Thyroid gland (tissue), 4 donors: Measurements from ENCODE around the gene BTBD9. TPM values are rescaled to one million over a fixed set of nuclear protein-coding genes. Genes with fewer than 3 reads are reported as not detected.

Experiments
- DNase-seq, 2 donors: peaks; one replicate each; pipeline ENCODE4 v3.0.0-alpha.2; 2019
- H3K27ac ChIP-seq, 3 donors: fragments of 200-600 bp; sonication (generic); 1 replicate in 2 of 3; 2 replicates in 1 of 3; pipeline ENCODE4 v1.5.1; 2016 to 2019; ENCODE audit warnings: mild to moderate bottlenecking in 1 of 3, moderate library complexity in 1 of 3
- H3K27me3 ChIP-seq: fragments of 200-600 bp; sonication (generic); one replicate; pipeline ENCODE4 v1.5.1; 2019
- H3K36me3 ChIP-seq, 2 donors: fragments of 200-600 bp; sonication (generic); one replicate each; pipeline ENCODE4 v1.5.1; 2016 to 2019
- H3K4me1 ChIP-seq, 2 donors: fragments of 200-600 bp; sonication (generic); one replicate each; pipeline ENCODE4 v1.5.1; 2017 to 2019
- H3K4me3 ChIP-seq, 3 donors: fragments of 200-600 bp; sonication (generic); replicated peaks in 1 of 3; 1 replicate in 2 of 3; 2 replicates in 1 of 3; pipeline ENCODE4 v1.5.1; 2016; ENCODE audit warnings: mild to moderate bottlenecking in 1 of 3
- H3K9me3 ChIP-seq: fragments of 200-600 bp; sonication (generic); one replicate; pipeline ENCODE4 v1.5.1; 2017
- POLR2A ChIP-seq, 2 donors: fragments of 450-650 bp; IDR thresholded peaks; one replicate each; pipeline ENCODE4 v1.6.1; 2017; ENCODE audit warnings: antibody characterized with exemption in 2 of 2, mild to moderate bottlenecking in 2 of 2, moderate library complexity in 1 of 2
- WGBS, 2 donors: methylation state at CpG; one replicate each; pipeline ENCODE4 v1.1.5; 2017; 5-methylcytosine and 5-hydroxymethylcytosine counted together
- intact Hi-C: fragments of 100-400 bp; cut with DNase I; formaldehyde crosslinking; loops from one replicate; pipeline ENCODE4 v1.15.1; 2023
- total RNA-seq, 4 donors: library from RNA; depleted of rRNA; stranded (reverse); fragments of >200 nt; gene quantifications; one replicate each; pipeline ENCODE4 v1.2.3, GENCODE V29; 2016
- TF ChIP-seq, protein P1 (sequence below), 6 experiments: fragments of 200-600 bp in 3 of 6; fragments of 450-650 bp in 3 of 6; sonication (generic) in 3 of 6; IDR thresholded peaks; one replicate each; pipeline ENCODE4 v1.5.1; 2016 to 2019; ENCODE audit warnings: antibody characterized with exemption in 6 of 6, mild to moderate bottlenecking in 2 of 6, inconsistent platforms in 1 of 6, moderate library complexity in 1 of 6

BTBD9 gene
- total RNA-seq, 4 donors from 2014 or later: 17.3 to 32.0 (median 27.4) TPM

DNA sequence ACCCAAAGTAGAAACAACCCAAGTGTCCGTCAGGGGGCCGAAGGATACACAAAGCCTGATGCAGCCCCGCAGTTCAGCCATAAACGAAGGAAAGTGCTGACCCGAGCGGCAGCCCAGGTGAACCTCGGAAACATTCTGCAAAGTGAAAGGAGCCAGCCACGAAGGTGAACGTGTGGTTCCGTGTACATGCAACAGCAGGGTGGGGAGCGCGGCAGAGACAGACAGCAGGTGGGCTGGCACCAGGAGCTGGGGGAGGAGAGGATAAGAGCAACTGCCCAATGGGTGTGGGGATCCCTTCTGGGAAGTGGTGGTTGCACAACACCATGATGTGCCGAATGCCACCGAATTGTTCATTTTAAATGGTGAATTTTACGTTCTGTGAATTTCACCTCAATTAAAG is 478.4 kb downstream of the BTBD9 start:
- DNase-seq: no peak
- H3K4me3 ChIP-seq: no peak overlapping the region
- no peak overlapping the region for H3K27ac ChIP-seq
- no peaks in the 10 kb centered on the region for H3K27me3 ChIP-seq
- H3K4me1 ChIP-seq: no peaks in the 10 kb centered on the region
- H3K9me3 ChIP-seq: no peaks in the 10 kb centered on the region
- no peaks in the 10 kb centered on the region for H3K36me3 ChIP-seq
- 97 to 98% methylated on average over 15 of the region's 15 CpGs for WGBS, 2 donors
- intact Hi-C loops: no loop called here
- TF ChIP-seq, protein P1, sequence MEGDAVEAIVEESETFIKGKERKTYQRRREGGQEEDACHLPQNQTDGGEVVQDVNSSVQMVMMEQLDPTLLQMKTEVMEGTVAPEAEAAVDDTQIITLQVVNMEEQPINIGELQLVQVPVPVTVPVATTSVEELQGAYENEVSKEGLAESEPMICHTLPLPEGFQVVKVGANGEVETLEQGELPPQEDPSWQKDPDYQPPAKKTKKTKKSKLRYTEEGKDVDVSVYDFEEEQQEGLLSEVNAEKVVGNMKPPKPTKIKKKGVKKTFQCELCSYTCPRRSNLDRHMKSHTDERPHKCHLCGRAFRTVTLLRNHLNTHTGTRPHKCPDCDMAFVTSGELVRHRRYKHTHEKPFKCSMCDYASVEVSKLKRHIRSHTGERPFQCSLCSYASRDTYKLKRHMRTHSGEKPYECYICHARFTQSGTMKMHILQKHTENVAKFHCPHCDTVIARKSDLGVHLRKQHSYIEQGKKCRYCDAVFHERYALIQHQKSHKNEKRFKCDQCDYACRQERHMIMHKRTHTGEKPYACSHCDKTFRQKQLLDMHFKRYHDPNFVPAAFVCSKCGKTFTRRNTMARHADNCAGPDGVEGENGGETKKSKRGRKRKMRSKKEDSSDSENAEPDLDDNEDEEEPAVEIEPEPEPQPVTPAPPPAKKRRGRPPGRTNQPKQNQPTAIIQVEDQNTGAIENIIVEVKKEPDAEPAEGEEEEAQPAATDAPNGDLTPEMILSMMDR (IDR thresholded peaks at IDR 0.05): no peak
- no peak for TF ChIP-seq POLR2A (IDR thresholded peaks at IDR 0.05)

- TF ChIP-seq, protein P1 (IDR thresholded peaks at IDR 0.05): no peak
- no peak for TF ChIP-seq POLR2A (IDR thresholded peaks at IDR 0.05)
- H3K9me3 ChIP-seq: no peaks in the 10 kb centered on the region
- no peaks in the 10 kb centered on the region for H3K36me3 ChIP-seq
- DNase-seq: no peak
- H3K27ac ChIP-seq: no peak overlapping the region
- H3K4me3 ChIP-seq: no peak overlapping the region
- WGBS, 2 donors: 98% methylated on average over 25 of the region's 25 CpGs
- no peaks in the 10 kb centered on the region for H3K27me3 ChIP-seq
- intact Hi-C loops: no loop called here
- no peaks in the 10 kb centered on the region for H3K4me1 ChIP-seq
These were observed 478.9 kb downstream of the BTBD9 start for GRCh38 chr6:38160831-38161230.

- Histone ChIP-seq H3K9me3 (no peaks in the 10 kb centered on the region), H3K4me3 (no peak overlapping the region), H3K27ac (no peak overlapping the region), H3K27me3 (no peaks in the 10 kb centered on the region), H3K4me1 (no peaks in the 10 kb centered on the region), H3K36me3 (no peaks in the 10 kb centered on the region)
- WGBS, 2 donors: 92 to 94% methylated on average over 8 of the region's 8 CpGs
- TF ChIP-seq, protein P1 (IDR thresholded peaks at IDR 0.05): no peak
- no peak for TF ChIP-seq POLR2A (IDR thresholded peaks at IDR 0.05)
- intact Hi-C loops: no loop called here
- no peak for DNase-seq
These were observed 480.1 kb downstream of the BTBD9 start for GRCh38 chr6:38159596-38159995.

- Histone ChIP-seq H3K4me3 (no peak overlapping the region), H3K27ac (no peak overlapping the region), H3K27me3 (no peaks in the 10 kb centered on the region), H3K36me3 (no peaks in the 10 kb centered on the region), H3K9me3 (no peaks in the 10 kb centered on the region), H3K4me1 (no peaks in the 10 kb centered on the region)
- intact Hi-C loops: no loop called here
- no peak for DNase-seq
- TF ChIP-seq, protein P1 (IDR thresholded peaks at IDR 0.05): no peak
- TF ChIP-seq POLR2A (IDR thresholded peaks at IDR 0.05): no peak
- 94 to 95% methylated on average over 14 of the region's 14 CpGs for WGBS, 2 donors
These were observed 480.9 kb downstream of the BTBD9 start for GRCh38 chr6:38158762-38159350.

DNA sequence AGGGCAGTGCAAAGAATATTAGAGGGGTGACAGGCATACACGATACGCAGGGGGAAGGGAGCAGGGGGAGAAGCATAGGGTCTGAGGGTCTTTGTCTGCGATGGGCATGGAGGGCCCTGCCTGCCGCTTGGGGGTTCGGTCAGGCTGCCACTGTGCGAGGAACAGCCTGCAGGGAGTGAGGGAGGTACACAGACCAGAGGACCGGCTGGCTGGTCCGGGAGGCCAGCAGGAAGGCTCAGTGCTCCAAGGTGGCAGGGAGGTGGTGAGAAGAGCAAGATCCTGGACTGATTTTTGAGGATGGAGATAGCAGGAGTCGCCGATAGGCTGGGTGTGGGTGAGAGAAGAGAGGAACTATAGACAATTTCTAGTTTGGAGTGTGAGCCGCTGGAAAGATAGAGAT is 481.8 kb downstream of the BTBD9 start:
- Histone ChIP-seq H3K4me3 (no peak overlapping the region), H3K36me3 (peaks cover 0 to 4% of the 10 kb centered on the region in 2 donors), H3K4me1 (no peaks in the 10 kb centered on the region), H3K27me3 (no peaks in the 10 kb centered on the region), H3K9me3 (no peaks in the 10 kb centered on the region), H3K27ac (no peak overlapping the region)
- intact Hi-C loops: no loop called here
- no peak for TF ChIP-seq POLR2A (IDR thresholded peaks at IDR 0.05)
- TF ChIP-seq, protein P1 (IDR thresholded peaks at IDR 0.05): no peak
- no peak for DNase-seq
- 89 to 90% methylated on average over 11 of the region's 11 CpGs for WGBS, 2 donors
